Measurements from ENCODE around the gene SMIM1. TPM values are rescaled to one million over a fixed set of nuclear protein-coding genes. Genes with fewer than 3 reads are reported as not detected.
A peak's percentile ranks its signal among the peaks of the same experiment; 100 is the strongest.
"Not testable (repeated sequence)": the region's sequence is repeated elsewhere in the genome, so short reads cannot be mapped to it uniquely, and the experiment has no call there.

SMIM1 gene
- total and polyA plus RNA-seq, 2 donors from 2014 or later: 7.0 to 49.5 TPM

DNA sequence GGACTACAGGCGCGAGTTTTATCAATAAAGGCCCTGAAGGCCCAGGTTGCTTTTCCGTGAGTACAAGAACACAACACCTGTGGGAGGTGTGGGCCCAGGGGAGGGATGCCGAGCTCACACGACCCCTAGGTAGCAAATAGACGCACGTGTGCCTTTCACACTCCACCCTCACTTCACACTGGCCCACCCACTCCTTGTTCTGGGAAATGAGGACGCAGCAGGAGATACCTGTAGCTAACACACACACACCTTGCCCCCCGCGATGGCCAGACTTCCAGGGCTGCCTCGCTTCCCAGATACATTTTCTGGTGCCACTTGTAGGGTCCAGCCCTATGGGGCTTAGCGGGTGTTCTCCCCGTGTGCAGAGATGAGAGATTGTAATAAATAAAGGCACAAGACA is 24.6 kb upstream of the SMIM1 start:
- H3K36me3 ChIP-seq (ENCODE audit: control insufficient read depth in 2 of 3, insufficient read depth in 3 of 3, low read length in 3 of 3): no peaks in the 10 kb centered on the region
- peak overlapping the region in 1 of 3 donors; percentile 66 for H3K4me3 ChIP-seq (ENCODE audit: low read length in 3 of 3)
- FAIRE-seq (no peak), DNase-seq (peak in 1 of 5 donors; percentile 59)
- TF ChIP-seq, protein P1, sequence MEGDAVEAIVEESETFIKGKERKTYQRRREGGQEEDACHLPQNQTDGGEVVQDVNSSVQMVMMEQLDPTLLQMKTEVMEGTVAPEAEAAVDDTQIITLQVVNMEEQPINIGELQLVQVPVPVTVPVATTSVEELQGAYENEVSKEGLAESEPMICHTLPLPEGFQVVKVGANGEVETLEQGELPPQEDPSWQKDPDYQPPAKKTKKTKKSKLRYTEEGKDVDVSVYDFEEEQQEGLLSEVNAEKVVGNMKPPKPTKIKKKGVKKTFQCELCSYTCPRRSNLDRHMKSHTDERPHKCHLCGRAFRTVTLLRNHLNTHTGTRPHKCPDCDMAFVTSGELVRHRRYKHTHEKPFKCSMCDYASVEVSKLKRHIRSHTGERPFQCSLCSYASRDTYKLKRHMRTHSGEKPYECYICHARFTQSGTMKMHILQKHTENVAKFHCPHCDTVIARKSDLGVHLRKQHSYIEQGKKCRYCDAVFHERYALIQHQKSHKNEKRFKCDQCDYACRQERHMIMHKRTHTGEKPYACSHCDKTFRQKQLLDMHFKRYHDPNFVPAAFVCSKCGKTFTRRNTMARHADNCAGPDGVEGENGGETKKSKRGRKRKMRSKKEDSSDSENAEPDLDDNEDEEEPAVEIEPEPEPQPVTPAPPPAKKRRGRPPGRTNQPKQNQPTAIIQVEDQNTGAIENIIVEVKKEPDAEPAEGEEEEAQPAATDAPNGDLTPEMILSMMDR (IDR thresholded peaks at IDR 0.05; ENCODE audit: borderline replicate concordance, extremely low read depth, insufficient read depth): no peak
- intact Hi-C loops (cut with DNase I): no loop called here
- H3K9ac ChIP-seq (ENCODE audit: low read length in 3 of 3): no peak overlapping the region
- peaks cover 0 to 10% (median 0%) of the 10 kb centered on the region in 3 donors for H3K4me1 ChIP-seq (ENCODE audit: control insufficient read depth in 2 of 3, insufficient read depth in 2 of 3, low read depth in 1 of 3, low read length in 3 of 3)
- no peaks in the 10 kb centered on the region for H3K27me3 ChIP-seq (ENCODE audit: control insufficient read depth, insufficient read depth, low read length)
- no peak overlapping the region for H3K27ac ChIP-seq (ENCODE audit: low read depth in 2 of 2, low read length in 2 of 2)
- H3K9me3 ChIP-seq (ENCODE audit: control insufficient read depth in 2 of 3, insufficient read depth in 1 of 3, low read length in 3 of 3): no peaks in the 10 kb centered on the region

DNA sequence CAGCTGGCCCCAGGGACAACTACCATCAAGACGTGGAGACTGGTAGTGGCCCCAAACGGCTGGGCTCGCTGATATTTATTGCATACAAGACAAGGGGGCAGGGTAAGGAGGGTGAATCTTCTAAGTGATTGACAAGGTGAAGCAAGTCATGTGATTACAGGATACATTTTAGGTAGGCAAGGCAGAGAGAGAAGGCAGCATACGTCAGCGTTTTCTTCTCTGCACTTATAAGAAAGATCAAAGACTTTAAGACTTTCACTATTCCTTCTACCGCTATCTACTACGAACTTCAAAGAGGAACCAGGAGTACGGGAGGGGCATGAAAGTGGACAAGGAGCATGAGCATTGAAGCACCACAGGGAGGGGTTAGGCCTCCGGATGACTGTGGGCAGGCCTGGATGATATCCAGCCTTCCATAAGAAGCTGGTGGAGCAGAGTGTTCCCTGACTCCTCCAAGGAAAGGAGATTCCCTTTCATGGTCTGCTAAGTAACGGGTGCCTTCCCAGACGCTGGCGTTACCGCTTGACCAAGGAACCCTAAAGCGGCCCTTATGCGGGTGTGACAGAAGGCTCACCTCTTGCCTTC is 24.1 kb upstream of the SMIM1 start:
- H3K27me3 ChIP-seq (ENCODE audit: control insufficient read depth, insufficient read depth, low read length); FAIRE-seq; intact Hi-C loops (cut with DNase I); H3K4me3 ChIP-seq (ENCODE audit: low read length in 3 of 3); H3K36me3 ChIP-seq (ENCODE audit: control insufficient read depth in 2 of 3, insufficient read depth in 3 of 3, low read length in 3 of 3); H3K9me3 ChIP-seq (ENCODE audit: control insufficient read depth in 2 of 3, insufficient read depth in 1 of 3, low read length in 3 of 3); DNase-seq; H3K27ac ChIP-seq (ENCODE audit: low read depth in 2 of 2, low read length in 2 of 2); H3K9ac ChIP-seq (ENCODE audit: low read length in 3 of 3): not testable (repeated sequence)
- H3K4me1 ChIP-seq (ENCODE audit: control insufficient read depth in 2 of 3, insufficient read depth in 2 of 3, low read depth in 1 of 3, low read length in 3 of 3): peaks cover 0 to 10% (median 0%) of the 10 kb centered on the region in 3 donors

DNA sequence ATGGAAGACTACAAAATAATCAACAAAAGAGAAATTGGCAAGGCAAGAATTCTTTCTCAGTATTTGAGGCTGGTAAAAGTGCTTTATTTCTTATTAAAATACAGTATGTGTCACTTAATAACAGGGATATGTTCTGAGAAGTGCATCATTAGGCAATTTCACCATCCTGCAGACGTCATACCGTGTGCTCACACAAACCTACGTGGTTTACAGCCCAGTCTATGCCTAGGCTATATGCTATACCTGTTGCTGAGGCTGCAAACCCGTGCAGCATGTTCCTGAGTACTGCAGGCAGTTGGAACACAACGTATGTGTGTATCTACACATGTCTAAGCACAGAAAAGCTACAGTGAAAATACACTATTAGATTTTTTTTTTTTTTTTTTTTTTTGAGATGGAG is 23.0 kb upstream of the SMIM1 start:
- no peaks in the 10 kb centered on the region for H3K27me3 ChIP-seq (ENCODE audit: control insufficient read depth, insufficient read depth, low read length)
- H3K4me1 ChIP-seq (ENCODE audit: control insufficient read depth in 2 of 3, insufficient read depth in 2 of 3, low read depth in 1 of 3, low read length in 3 of 3): peaks cover 0 to 10% (median 0%) of the 10 kb centered on the region in 3 donors
- no peaks in the 10 kb centered on the region for H3K9me3 ChIP-seq (ENCODE audit: control insufficient read depth in 2 of 3, insufficient read depth in 1 of 3, low read length in 3 of 3)
- H3K36me3 ChIP-seq (ENCODE audit: control insufficient read depth in 2 of 3, insufficient read depth in 3 of 3, low read length in 3 of 3): no peaks in the 10 kb centered on the region
- FAIRE-seq (no peak), DNase-seq (no peak)
- TF ChIP-seq, protein P1 (IDR thresholded peaks at IDR 0.05; ENCODE audit: borderline replicate concordance, extremely low read depth, insufficient read depth): no peak
- intact Hi-C loops (cut with DNase I): no loop called here
- peak overlapping the region in 1 of 3 donors; percentile 6 for H3K4me3 ChIP-seq (ENCODE audit: low read length in 3 of 3)
- H3K27ac ChIP-seq (ENCODE audit: low read depth in 2 of 2, low read length in 2 of 2): no peak overlapping the region
- H3K9ac ChIP-seq (ENCODE audit: low read length in 3 of 3): no peak overlapping the region

DNA sequence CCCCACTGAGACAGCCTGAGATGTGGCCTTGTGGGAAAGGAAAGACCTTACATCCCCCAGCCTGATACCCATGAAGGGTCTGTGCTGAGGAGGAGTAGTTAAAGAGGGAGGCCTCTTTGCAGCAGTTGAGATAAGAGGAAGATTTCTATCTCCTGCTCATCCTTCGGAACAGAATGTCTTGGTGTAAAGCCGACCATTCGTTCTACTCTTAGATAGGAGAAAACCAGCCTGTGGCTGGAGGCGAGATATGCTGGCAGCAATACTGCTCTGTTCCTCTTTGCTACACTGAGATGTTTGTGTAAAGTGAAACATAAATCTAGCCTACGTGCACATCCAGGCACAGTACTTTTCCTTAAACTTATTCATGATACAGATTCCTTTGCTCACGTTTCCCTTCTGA is 21.8 kb upstream of the SMIM1 start:
- H3K4me1 ChIP-seq (ENCODE audit: control insufficient read depth in 2 of 3, insufficient read depth in 2 of 3, low read depth in 1 of 3, low read length in 3 of 3): peaks cover 0 to 10% (median 0%) of the 10 kb centered on the region in 3 donors
- H3K9me3 ChIP-seq (ENCODE audit: control insufficient read depth in 2 of 3, insufficient read depth in 1 of 3, low read length in 3 of 3): no peaks in the 10 kb centered on the region
- FAIRE-seq (no peak), DNase-seq (peak in 1 of 5 donors; percentile 39)
- no peaks in the 10 kb centered on the region for H3K36me3 ChIP-seq (ENCODE audit: control insufficient read depth in 2 of 3, insufficient read depth in 3 of 3, low read length in 3 of 3)
- no peak overlapping the region for H3K4me3 ChIP-seq (ENCODE audit: low read length in 3 of 3)
- no peaks in the 10 kb centered on the region for H3K27me3 ChIP-seq (ENCODE audit: control insufficient read depth, insufficient read depth, low read length)
- no peak overlapping the region for H3K9ac ChIP-seq (ENCODE audit: low read length in 3 of 3)
- TF ChIP-seq, protein P1 (IDR thresholded peaks at IDR 0.05; ENCODE audit: borderline replicate concordance, extremely low read depth, insufficient read depth): no peak
- intact Hi-C loops (cut with DNase I): no loop called here
- H3K27ac ChIP-seq (ENCODE audit: low read depth in 2 of 2, low read length in 2 of 2): no peak overlapping the region
